HK-2 (cell line): ENCODE data around the gene KPNA6.

Experiments
- DNase-seq: peaks from one replicate; pipeline ENCODE4 v3.0.0-alpha.2; 2018; ENCODE audit not compliant: unreplicated experiment

The KPNA6 gene

GRCh38 chr1:32216566-32216965, 108.7 kb downstream of the KPNA6 start:
- no peak for DNase-seq

GRCh38 chr1:32219022-32219421, 111.2 kb downstream of the KPNA6 start:
- no peak for DNase-seq

GRCh38 chr1:32220746-32221580, 113.1 kb downstream of the KPNA6 start:
- DNase-seq: no peak

GRCh38 chr1:32221581-32221979, 113.7 kb downstream of the KPNA6 start:
- no peak for DNase-seq

GRCh38 chr1:32221980-32222755, 114.3 kb downstream of the KPNA6 start, which contains the start of the genes EIF3I and TMEM234:
Gene EIF3I (plus strand): TSS chr1:32222407. CDS start chr1:32222442, 35 bp downstream.
Gene TMEM234 (minus strand): TSS chr1:32222353. CDS start chr1:32222322, 31 bp downstream.
- peak; percentile 87 for DNase-seq

- DNase-seq: no peak
Observed at GRCh38 chr1:32223683-32224082, 115.8 kb downstream of the KPNA6 start.

- DNase-seq: no peak
Observed at GRCh38 chr1:32224285-32224684, 116.4 kb downstream of the KPNA6 start.
